UCSD-AML1 (cell line): Measurements from ENCODE around the gene PCDHGB6.
"Not testable (repeated sequence)": the region's sequence is repeated elsewhere in the genome, so short reads cannot be mapped to it uniquely, and the experiment has no call there.

Experiments used
- DNase-seq: peaks from one replicate; lab custom pipeline; 2025; ENCODE audit not compliant: unreplicated experiment; lab: John Stamatoyannopoulos, UW

Gene PCDHGB6

DNA sequence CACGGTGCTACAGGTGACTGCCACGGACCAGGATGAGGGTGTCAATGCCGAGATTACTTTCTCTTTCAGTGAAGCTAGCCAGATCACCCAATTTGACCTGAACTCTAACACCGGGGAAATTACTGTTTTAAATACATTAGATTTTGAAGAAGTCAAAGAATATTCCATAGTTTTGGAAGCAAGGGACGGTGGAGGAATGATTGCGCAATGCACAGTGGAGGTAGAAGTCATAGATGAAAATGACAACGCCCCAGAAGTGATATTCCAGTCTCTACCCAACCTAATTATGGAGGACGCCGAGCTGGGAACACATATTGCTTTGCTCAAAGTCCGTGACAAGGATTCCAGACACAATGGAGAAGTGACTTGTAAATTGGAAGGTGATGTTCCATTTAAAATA lies 19.2 kb upstream of the PCDHGB6 start:
- no peak for DNase-seq

DNA sequence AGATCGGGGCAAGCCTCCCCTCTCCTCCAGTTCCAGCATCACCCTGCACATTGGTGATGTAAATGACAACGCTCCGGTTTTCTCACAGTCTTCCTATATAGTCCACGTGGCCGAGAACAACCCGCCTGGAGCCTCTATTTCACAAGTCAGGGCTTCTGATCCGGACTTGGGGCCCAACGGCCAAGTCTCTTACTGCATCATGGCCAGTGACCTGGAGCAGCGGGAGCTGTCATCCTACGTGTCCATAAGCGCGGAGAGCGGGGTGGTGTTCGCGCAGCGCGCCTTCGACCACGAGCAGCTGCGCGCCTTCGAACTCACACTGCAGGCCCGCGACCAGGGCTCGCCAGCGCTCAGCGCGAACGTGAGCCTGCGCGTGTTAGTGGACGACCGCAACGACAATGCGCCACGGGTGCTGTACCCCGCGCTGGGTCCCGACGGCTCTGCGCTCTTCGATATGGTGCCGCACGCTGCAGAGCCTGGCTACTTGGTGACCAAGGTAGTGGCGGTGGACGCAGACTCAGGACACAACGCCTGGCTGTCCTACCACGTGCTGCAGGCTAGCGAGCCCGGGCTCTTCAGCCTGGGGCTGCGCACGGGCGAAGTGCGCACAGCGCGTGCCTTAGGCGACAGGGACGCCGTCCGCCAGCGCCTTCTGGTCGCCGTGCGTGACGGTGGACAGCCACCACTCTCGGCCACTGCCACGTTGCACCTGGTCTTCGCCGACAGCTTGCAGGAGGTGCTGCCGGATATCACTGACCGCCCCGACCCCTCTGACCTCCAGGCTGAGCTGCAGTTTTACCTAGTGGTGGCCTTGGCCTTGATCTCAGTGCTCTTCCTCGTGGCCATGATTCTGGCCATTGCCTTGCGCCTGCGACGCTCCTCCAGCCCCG lies 18.4 kb upstream of the PCDHGB6 start:
- DNase-seq: no peak

DNA sequence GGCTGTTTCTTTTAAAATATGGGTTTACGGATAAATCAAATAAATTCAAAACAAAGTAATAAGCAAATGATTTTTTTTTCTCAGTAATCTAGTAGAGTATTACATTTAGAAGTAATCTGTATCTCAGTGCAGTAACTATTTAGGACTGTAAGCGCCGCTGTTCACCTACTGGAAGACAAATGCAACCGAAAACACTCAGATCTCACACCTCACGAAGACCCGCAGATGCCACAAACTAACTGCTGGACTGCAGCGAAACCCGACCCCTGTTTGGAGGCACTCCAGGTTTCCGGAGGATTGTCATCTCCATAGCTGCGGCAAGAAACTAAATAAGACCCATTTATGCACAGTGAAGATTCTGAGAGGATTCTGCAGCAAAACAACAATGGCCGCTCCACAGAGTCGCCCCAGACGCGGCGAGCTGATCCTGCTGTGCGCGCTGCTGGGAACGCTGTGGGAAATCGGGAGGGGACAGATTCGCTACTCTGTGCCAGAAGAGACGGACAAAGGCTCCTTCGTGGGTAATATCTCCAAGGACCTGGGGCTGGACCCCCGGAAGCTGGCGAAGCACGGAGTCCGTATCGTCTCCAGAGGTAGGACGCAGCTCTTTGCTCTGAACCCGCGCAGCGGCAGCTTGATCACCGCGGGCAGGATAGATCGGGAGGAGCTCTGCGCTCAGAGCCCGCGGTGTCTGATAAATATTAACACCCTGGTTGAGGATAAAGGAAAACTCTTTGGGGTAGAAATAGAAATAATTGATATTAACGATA lies 15.2 kb upstream of the PCDHGB6 start, which contains the start of gene PCDHGA8:
TSS of gene PCDHGA8 (plus strand) at position 205 of the 770 bp plus-strand sequence. CDS start at position 386, 181 bp downstream.
- no peak for DNase-seq

DNA sequence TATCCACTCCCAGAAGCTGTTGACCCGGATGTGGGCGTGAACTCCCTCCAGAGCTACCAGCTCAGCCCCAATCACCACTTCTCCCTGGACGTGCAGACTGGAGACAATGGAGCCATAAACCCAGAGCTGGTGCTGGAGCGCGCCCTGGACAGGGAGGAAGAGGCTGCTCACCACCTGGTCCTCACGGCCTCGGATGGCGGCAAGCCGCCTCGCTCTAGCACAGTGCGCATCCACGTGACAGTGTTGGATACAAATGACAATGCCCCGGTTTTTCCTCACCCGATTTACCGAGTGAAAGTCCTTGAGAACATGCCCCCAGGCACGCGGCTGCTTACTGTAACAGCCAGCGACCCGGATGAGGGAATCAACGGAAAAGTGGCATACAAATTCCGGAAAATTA lies 14.6 kb upstream of the PCDHGB6 start:
- DNase-seq: no peak

DNA sequence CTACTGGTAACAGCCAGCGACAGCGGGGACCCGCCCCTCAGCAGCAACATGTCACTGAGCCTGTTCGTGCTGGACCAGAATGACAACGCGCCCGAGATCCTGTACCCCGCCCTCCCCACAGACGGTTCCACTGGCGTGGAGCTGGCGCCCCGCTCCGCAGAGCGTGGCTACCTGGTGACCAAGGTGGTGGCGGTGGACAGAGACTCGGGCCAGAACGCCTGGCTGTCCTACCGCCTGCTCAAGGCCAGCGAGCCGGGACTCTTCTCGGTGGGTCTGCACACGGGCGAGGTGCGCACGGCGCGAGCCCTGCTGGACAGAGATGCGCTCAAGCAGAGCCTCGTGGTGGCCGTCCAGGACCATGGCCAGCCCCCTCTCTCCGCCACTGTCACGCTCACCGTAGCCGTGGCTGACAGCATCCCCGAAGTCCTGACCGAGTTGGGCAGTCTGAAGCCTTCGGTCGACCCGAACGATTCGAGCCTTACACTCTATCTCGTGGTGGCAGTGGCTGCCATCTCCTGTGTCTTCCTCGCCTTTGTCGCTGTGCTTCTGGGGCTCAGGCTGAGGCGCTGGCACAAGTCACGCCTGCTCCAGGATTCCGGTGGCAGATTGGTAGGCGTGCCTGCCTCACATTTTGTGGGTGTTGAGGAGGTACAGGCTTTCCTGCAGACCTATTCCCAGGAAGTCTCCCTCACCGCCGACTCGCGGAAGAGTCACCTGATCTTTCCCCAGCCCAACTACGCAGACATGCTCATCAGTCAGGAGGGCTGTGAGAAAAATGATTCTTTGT lies 13.2 kb upstream of the PCDHGB6 start:
- not testable (repeated sequence) for DNase-seq

DNA sequence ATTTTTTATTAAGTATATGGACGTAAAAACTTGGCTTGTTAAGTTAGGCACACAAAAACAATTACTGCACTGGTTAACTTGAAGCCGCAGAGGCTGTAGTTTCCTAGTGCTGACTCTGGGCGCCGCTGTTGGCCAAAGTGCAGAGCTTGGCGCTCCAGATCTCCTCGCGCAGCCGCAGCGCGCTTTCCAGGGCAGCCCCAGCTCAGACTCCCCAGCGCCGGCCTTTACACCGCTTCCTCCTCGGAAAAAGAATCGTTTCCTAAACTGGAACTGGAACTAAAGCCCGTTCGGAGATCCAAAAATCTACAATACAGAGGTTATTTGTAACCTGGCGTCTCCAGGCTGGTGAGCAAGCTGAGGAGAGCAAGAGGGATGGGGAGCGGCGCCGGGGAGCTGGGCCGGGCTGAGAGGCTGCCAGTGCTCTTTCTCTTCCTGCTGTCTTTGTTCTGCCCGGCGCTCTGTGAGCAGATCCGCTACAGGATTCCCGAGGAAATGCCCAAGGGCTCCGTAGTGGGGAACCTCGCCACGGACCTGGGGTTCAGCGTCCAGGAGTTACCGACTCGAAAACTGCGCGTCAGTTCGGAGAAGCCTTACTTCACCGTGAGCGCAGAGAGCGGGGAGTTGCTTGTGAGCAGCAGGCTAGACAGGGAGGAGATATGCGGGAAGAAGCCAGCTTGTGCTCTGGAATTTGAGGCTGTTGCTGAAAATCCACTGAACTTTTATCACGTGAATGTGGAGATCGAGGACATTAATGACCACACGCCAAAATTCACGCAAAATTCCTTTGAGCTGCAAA lies 9.9 kb upstream of the PCDHGB6 start, which contains the start of gene PCDHGB5:
TSS of gene PCDHGB5 (plus strand) at position 192 of the 796 bp plus-strand sequence. CDS start at position 373, 181 bp downstream.
- not testable (repeated sequence) for DNase-seq

DNA sequence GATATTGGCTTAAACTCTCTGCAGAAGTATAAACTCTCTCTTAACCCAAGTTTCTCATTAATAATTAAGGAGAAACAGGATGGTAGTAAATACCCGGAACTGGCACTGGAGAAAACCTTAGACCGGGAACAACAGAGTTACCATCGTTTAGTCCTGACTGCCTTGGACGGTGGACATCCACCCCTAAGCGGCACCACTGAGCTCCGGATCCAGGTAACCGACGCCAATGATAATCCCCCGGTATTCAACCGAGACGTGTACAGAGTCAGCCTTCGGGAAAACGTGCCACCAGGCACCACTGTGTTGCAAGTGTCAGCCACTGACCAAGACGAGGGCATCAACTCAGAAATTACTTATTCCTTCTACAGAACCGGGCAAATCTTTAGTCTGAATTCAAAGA lies 9.2 kb upstream of the PCDHGB6 start:
- DNase-seq: no peak

DNA sequence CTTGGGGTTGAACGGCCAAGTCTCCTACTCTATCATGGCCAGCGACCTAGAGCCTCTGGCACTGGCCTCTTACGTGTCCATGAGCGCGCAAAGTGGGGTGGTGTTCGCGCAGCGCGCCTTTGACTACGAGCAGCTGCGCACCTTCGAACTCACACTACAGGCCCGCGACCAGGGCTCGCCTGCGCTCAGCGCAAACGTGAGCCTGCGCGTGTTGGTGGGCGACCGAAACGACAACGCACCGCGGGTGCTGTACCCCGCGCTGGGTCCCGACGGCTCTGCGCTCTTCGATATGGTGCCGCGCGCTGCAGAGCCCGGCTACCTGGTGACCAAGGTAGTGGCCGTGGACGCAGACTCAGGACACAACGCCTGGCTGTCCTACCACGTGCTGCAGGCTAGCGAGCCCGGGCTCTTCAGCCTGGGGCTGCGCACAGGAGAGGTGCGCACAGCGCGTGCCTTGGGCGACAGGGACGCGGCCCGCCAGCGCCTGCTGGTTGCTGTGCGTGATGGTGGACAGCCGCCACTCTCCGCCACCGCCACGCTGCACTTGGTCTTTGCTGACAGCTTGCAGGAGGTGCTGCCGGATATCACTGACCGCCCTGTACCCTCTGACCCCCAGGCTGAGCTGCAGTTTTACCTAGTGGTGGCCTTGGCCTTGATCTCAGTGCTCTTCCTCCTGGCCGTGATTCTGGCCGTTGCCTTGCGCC lies 8.1 kb upstream of the PCDHGB6 start:
- DNase-seq: no peak

DNA sequence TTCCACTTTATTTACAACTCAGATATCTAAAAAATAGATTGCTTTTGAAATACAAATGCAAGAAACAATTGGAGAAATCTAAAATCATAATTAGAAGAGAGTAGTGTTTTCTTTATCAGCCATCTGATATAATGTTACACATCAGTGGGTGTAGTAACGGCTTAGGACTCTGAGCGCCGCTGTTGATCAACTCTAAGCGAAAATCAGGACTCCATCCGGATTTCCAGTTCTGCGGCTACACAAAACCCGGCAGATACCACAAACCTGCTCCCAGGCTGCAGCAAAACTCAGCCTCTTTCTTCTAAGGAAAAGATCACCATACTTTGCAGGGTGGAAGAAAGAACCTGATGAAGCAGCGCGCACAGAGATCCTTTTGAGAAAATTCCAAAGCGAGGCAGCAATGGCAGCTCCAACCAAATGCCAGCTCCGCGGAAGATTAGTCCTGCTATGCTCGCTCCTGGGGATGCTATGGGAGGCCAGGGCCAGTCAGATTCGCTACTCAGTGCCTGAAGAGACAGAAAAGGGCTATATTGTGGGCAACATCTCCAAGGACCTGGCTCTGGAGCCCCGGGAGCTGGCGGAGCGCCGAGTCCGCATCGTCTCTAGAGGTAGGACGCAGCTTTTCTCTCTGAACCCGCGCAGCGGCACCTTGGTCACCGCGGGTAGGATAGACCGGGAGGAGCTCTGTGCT lies 5.1 kb upstream of the PCDHGB6 start, which contains the start of gene PCDHGA9:
TSS of gene PCDHGA9 (plus strand) at position 226 of the 691 bp plus-strand sequence. CDS start at position 401, 175 bp downstream.
- no peak for DNase-seq

DNA sequence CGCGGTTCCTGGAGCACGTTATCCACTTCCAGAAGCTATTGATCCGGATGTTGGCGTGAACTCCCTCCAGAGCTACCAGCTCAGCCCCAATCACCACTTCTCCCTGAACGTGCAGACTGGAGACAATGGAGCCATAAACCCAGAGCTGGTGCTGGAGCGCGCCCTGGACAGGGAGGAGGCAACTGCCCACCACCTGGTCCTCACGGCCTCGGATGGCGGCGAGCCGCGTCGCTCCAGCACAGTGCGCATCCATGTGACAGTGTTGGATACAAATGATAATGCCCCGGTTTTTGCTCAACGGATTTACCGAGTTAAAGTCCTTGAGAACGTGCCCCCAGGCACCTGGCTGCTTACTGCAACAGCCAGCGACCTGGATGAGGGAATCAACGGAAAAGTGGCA lies 4.4 kb upstream of the PCDHGB6 start:
- no peak for DNase-seq

DNA sequence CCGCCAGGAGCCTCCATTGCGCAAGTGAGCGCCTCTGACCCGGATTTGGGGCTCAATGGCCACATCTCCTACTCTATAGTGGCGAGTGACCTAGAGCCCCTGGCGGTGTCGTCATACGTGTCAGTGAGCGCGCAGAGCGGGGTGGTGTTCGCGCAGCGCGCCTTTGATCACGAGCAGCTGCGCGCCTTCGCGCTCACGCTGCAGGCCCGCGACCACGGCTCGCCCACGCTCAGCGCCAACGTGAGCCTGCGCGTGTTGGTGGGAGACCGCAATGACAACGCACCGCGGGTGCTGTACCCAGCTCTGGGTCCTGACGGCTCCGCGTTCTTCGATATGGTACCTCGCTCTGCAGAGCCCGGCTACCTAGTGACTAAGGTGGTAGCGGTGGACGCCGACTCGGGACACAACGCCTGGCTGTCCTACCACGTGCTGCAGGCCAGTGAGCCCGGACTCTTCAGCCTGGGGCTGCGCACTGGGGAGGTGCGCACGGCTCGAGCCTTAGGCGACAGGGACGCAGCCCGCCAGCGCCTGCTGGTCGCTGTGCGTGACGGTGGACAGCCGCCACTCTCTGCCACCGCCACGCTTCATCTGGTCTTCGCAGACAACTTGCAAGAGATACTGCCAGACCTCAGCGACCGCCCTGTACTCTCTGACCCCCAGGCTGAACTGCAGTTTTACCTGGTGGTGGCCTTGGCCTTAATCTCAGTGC lies 1.9 kb downstream of the PCDHGB6 start:
- no peak for DNase-seq

DNA sequence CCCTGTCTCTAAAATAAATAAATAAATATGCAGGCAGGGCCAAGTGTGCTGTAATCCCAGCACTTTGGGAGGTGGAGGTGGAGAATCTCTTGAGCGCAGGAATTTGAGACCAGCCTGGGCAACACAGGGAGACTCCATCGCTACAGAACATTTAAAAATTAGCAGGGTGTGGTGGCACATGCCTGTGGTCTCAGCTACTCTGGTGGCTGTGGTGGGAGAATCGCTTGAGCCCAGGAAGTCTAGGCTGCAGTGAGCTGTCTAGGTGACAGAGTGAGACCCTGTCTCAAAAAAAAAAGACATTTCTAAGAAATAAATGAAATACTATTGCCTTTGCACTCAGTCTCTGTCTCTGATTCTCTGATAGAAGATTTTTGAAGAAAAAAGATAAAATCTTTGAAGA lies 3.8 kb downstream of the PCDHGB6 start:
- DNase-seq: no peak

DNA sequence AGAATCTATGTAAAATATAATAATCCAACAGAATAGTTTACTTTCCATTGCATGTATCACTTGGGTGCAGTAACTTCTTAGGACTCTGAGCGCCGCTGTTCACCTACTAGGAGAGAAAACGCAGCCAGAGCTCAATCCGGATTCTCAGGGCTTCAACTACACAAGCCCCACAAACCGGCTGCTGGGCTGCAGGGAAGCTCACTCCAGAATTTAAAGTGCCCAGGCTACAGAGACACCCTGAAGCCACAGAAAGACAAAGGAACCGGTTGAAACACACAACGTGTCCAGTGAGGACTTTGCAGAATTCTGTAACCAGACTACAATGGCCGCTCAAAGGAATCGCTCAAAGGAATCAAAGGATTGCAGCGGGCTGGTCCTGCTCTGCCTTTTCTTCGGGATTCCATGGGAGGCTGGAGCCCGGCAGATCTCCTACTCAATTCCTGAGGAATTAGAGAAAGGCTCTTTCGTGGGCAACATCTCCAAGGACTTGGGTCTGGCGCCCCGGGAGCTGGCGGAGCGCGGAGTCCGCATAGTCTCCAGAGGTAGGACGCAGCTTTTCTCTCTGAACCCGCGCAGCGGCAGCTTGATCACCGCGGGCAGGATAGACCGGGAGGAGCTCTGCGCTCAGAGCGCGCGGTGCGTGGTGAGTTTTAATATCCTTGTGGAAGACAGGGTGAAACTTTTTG lies 5.2 kb downstream of the PCDHGB6 start, which contains the start of gene PCDHGA10:
TSS of gene PCDHGA10 (plus strand) at position 134 of the 686 bp plus-strand sequence. CDS start at position 323, 189 bp downstream.
- peak; percentile 23 for DNase-seq

DNA sequence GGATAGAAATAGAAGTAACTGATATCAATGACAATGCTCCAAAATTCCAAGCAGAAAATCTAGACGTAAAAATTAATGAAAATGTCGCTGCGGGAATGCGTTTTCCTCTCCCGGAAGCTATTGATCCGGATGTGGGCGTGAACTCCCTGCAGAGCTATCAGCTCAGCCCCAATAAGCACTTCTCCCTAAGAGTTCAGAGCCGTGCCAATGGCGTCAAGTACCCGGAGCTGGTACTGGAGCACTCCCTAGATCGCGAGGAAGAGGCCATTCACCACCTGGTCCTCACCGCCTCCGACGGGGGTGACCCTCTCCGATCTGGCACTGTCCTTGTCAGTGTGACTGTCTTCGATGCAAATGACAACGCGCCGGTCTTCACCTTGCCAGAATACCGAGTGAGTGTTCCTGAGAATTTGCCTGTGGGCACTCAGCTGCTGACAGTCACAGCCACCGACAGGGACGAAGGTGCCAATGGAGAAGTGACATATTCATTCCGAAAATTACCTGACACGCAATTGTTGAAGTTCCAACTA lies 5.8 kb downstream of the PCDHGB6 start:
- no peak for DNase-seq

DNA sequence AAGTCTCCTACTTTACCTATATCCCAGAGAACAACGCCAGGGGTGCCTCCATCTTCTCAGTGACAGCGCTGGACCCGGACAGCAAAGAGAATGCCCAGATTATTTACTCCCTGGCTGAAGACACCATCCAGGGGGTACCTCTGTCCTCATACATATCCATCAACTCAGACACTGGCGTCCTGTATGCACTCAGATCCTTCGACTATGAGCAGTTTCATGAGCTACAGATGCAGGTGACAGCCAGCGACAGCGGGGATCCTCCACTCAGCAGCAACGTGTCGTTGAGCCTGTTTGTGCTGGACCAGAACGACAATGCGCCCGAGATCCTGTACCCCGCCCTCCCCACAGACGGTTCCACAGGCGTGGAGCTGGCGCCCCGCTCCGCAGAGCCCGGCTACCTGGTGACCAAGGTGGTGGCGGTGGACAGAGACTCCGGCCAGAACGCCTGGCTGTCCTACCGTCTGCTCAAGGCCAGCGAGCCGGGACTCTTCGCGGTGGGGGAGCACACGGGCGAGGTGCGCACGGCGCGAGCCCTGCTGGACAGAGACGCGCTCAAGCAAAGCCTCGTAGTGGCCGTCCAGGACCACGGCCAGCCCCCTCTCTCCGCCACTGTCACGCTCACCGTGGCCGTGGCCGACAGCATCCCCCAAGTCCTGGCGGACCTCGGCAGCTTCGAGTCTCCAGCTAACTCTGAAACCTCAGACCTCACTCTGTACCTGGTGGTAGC lies 6.9 kb downstream of the PCDHGB6 start:
- DNase-seq: not testable (repeated sequence)

DNA sequence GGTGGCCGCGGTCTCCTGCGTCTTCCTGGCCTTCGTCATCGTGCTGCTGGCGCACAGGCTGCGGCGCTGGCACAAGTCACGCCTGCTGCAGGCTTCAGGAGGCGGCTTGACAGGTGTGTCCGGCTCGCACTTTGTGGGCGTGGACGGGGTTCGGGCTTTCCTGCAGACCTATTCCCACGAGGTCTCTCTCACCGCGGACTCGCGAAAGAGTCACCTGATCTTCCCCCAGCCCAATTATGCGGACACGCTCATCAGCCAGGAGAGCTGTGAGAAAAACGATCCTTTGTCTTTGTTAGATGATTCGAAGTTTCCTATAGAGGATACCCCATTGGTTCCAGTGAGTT lies 7.4 kb downstream of the PCDHGB6 start:
- DNase-seq: not testable (repeated sequence)
